H1 (cell line): ENCODE results near the gene PAAF1. TPM values are rescaled to one million over a fixed set of nuclear protein-coding genes. Genes with fewer than 3 reads are reported as not detected.

Experiments
- CTCF ChIA-PET: fragments of 300-600 bp; sonication (Branson Sonifier 250); formaldehyde crosslinking; loops from one replicate; lab custom pipeline; 2021; ENCODE audit not compliant: partially characterized antibody; lab: Charles Lee
- POLR2A ChIA-PET: fragments of 300-600 bp; sonication (Branson Sonifier 250); formaldehyde crosslinking; loops from one replicate; lab custom pipeline; 2021; ENCODE audit warnings: inconsistent platforms; ENCODE audit not compliant: partially characterized antibody; lab: Charles Lee
- DNase-seq, 2 experiments: peaks; one replicate each; pipeline versions ENCODE4 v3.0.0 to v3.0.0-alpha.2; 2010 to 2022; ENCODE audit warnings: low spot score in 2 of 2, low read depth in 1 of 2, mixed read lengths in 1 of 2
- FAIRE-seq: peaks from 2 replicates; lab custom pipeline; 2011; peaks lifted over from hg19 to GRCh38; lab: Jason Lieb, UNC
- H2AFZ ChIP-seq: 2 replicates; pipeline ENCODE4 v1.8.1; 2012; ENCODE audit warnings: low read length, inconsistent platforms
- H2AK5ac ChIP-seq: 2 replicates; pipeline ENCODE4 v1.6.1; 2013; ENCODE audit warnings: low read depth, low read length
- H2BK120ac ChIP-seq: replicated peaks from 2 replicates; pipeline ENCODE3; 2013; ENCODE audit warnings: low read depth, low read length, inconsistent platforms
- H2BK12ac ChIP-seq: 2 replicates; pipeline ENCODE4 v1.6.1; 2013; ENCODE audit warnings: low read depth, low read length
- H2BK15ac ChIP-seq: 2 replicates; pipeline ENCODE4 v1.6.1; 2013; ENCODE audit warnings: low read length
- H2BK20ac ChIP-seq: 2 replicates; pipeline ENCODE4 v1.6.1; 2013; ENCODE audit warnings: low read length
- H2BK5ac ChIP-seq: 2 replicates; pipeline ENCODE4 v1.6.1; 2013; ENCODE audit warnings: low read depth, low read length
- H3K14ac ChIP-seq: 2 replicates; pipeline ENCODE4 v1.6.1; 2013; ENCODE audit warnings: inconsistent platforms; ENCODE audit not compliant: insufficient read length
- H3K18ac ChIP-seq: 2 replicates; pipeline ENCODE4 v1.6.1; 2013; ENCODE audit warnings: low read length; ENCODE audit errors: extremely low read depth
- H3K23ac ChIP-seq: 2 replicates; pipeline ENCODE4 v1.6.1; 2013; ENCODE audit warnings: inconsistent platforms; ENCODE audit not compliant: insufficient read length
- H3K23me2 ChIP-seq: 2 replicates; pipeline ENCODE4 v1.6.1; 2013; ENCODE audit warnings: low read depth, low read length
- H3K27ac ChIP-seq: 2 replicates; pipeline ENCODE4 v1.6.1; 2011; ENCODE audit warnings: low read depth, low read length, inconsistent platforms
- H3K27me3 ChIP-seq, 4 experiments: replicated peaks in 1 of 4; 1 replicate in 1 of 4; 2 replicates in 3 of 4; pipeline versions ENCODE4 v1.6.1 to v1.8.1; 2011 to 2013; ENCODE audit warnings: low read length in 3 of 4, mild to moderate bottlenecking in 3 of 4, inconsistent platforms in 2 of 4, mixed read lengths in 2 of 4, moderate library complexity in 1 of 4; ENCODE audit not compliant: control insufficient read depth in 3 of 4, insufficient read depth in 3 of 4; ENCODE audit errors: extremely low read depth in 1 of 4
- H3K36me3 ChIP-seq, 4 experiments: 2 replicates each; pipeline versions ENCODE4 v1.6.1 to v1.8.1; 2011 to 2013; ENCODE audit warnings: mild to moderate bottlenecking in 4 of 4, low read length in 3 of 4, moderate library complexity in 2 of 4, control low read depth in 1 of 4, inconsistent platforms in 1 of 4; ENCODE audit not compliant: insufficient read depth in 4 of 4, control insufficient read depth in 2 of 4
- H3K4ac ChIP-seq: replicated peaks from 2 replicates; pipeline ENCODE3; 2013; ENCODE audit warnings: low read length, low read depth, mixed read lengths, inconsistent platforms; ENCODE audit not compliant: insufficient read length
- H3K4me1 ChIP-seq, 4 experiments: replicated peaks in 1 of 4; 1 replicate in 1 of 4; 2 replicates in 3 of 4; pipeline versions ENCODE4 v1.6.1 to v1.8.1; 2011 to 2013; ENCODE audit warnings: low read length in 3 of 4, inconsistent platforms in 2 of 4, mixed read lengths in 1 of 4; ENCODE audit not compliant: insufficient read depth in 4 of 4, control insufficient read depth in 3 of 4
- H3K4me2 ChIP-seq, 2 experiments: 2 replicates each; pipeline versions ENCODE4 v1.6.1 to v1.8.1; 2011 to 2013; ENCODE audit warnings: low read depth in 2 of 2, low read length in 2 of 2, control low read depth in 1 of 2, inconsistent platforms in 1 of 2, mild to moderate bottlenecking in 1 of 2; ENCODE audit not compliant: insufficient read depth in 1 of 2
- H3K4me3 ChIP-seq, 4 experiments: fragments of 200-600, 300-600 bp in 1 of 4; sonication (generic), shearing (Covaris generic), sonication (Bioruptor Twin) in 1 of 4; 2 replicates each; pipeline versions ENCODE4 v1.5.1 to v1.8.1; 2011 to 2016; ENCODE audit warnings: low read length in 4 of 4, low read depth in 3 of 4, control low read depth in 2 of 4, inconsistent platforms in 2 of 4, mild to moderate bottlenecking in 2 of 4, mixed read lengths in 1 of 4, moderate library complexity in 1 of 4; ENCODE audit not compliant: insufficient read depth in 2 of 4; ENCODE audit errors: extremely low read depth in 1 of 4
- H3K56ac ChIP-seq: replicated peaks from 2 replicates; pipeline ENCODE3; 2013; ENCODE audit warnings: low read depth, mild to moderate bottlenecking, mixed read lengths, low read length, inconsistent platforms; ENCODE audit not compliant: insufficient read length
- H3K79me1 ChIP-seq: 2 replicates; pipeline ENCODE4 v1.6.1; 2013; ENCODE audit warnings: low read depth, low read length, control low read depth
- H3K79me2 ChIP-seq, 2 experiments: 2 replicates each; pipeline versions ENCODE4 v1.6.1 to v1.8.1; 2012 to 2013; ENCODE audit warnings: low read length in 2 of 2, mild to moderate bottlenecking in 2 of 2, inconsistent platforms in 1 of 2; ENCODE audit not compliant: insufficient read depth in 2 of 2, control insufficient read depth in 1 of 2
- H3K9ac ChIP-seq, 4 experiments: replicated peaks in 1 of 4; 1 replicate in 1 of 4; 2 replicates in 3 of 4; pipeline versions ENCODE4 v1.6.1 to v1.8.1; 2011 to 2013; ENCODE audit warnings: low read depth in 3 of 4, low read length in 3 of 4, control low read depth in 2 of 4, mild to moderate bottlenecking in 2 of 4, moderate library complexity in 2 of 4, inconsistent platforms in 1 of 4; ENCODE audit errors: extremely low read depth in 1 of 4
- H3K9me3 ChIP-seq, 2 experiments: 2 replicates each; pipeline versions ENCODE4 v1.6.1 to v1.8.1; 2012 to 2013; ENCODE audit warnings: mild to moderate bottlenecking in 2 of 2, moderate library complexity in 2 of 2, control low read depth in 1 of 2, inconsistent platforms in 1 of 2, low read depth in 1 of 2, low read length in 1 of 2, mixed read lengths in 1 of 2; ENCODE audit not compliant: insufficient read depth in 2 of 2
- H4K20me1 ChIP-seq, 2 experiments: replicated peaks in 1 of 2; 2 replicates each; pipeline versions ENCODE3 to v1.8.1; 2011 to 2013; ENCODE audit warnings: inconsistent platforms in 2 of 2, low read length in 2 of 2, mild to moderate bottlenecking in 1 of 2; ENCODE audit not compliant: insufficient read depth in 2 of 2, control insufficient read depth in 1 of 2
- H4K5ac ChIP-seq: 2 replicates; pipeline ENCODE4 v1.6.1; 2013; ENCODE audit warnings: low read length, low read depth, mixed read lengths, inconsistent platforms; ENCODE audit not compliant: insufficient read length
- H4K8ac ChIP-seq: 2 replicates; pipeline ENCODE4 v1.8.0; 2013; ENCODE audit warnings: mild to moderate bottlenecking, moderate library complexity, low read length, inconsistent platforms; ENCODE audit not compliant: insufficient read depth; ENCODE audit errors: extremely low read depth
- H4K91ac ChIP-seq: replicated peaks from 2 replicates; pipeline ENCODE3; 2013; ENCODE audit warnings: low read length, mixed read lengths, inconsistent platforms; ENCODE audit not compliant: insufficient read length
- CBX8 ChIP-seq: fragments of 300-800, 300-1000 bp; sonication (generic); IDR thresholded peaks from 2 replicates; pipeline ENCODE4 v1.7.1; 2016; ENCODE audit warnings: low read depth, low read length, borderline replicate concordance
- CHD2 ChIP-seq: IDR thresholded peaks from 2 replicates; pipeline ENCODE4 v1.6.1; 2012; ENCODE audit warnings: low read length, improper control_type of control experiment
- WGBS, 2 experiments: shearing (Covaris generic) in 1 of 2; methylation state at CpG; one replicate each; pipeline versions ENCODE4 v1.1.6 to v1.1.7; 2013 to 2015; ENCODE audit warnings: low lambda C conversion rate in 2 of 2, mixed read lengths in 2 of 2, inconsistent platforms in 1 of 2, low coverage in 1 of 2, missing lambda C conversion rate in 1 of 2; ENCODE audit not compliant: insufficient replicate concordance in 2 of 2, insufficient coverage in 1 of 2, insufficient read length in 1 of 2; ENCODE audit errors: extremely low coverage in 1 of 2, missing lambda C conversion rate in 1 of 2; 5-methylcytosine and 5-hydroxymethylcytosine counted together
- polyA plus RNA-seq, 7 experiments: library from polyadenylated mRNA; depleted of rRNA in 3 of 7; stranded (reverse) in 5 of 7; unstranded in 2 of 7; fragments of >200 nt in 5 of 7; fragments of 200-250 nt in 2 of 7; gene quantifications; 1 replicate in 5 of 7; 2 replicates in 1 of 7; 4 replicates in 1 of 7; pipeline versions ENCODE4 v1.2.1 to v1.2.3, GENCODE V29; 2011 to 2013; ENCODE audit warnings: missing spikeins in 2 of 7, mixed read lengths in 2 of 7
- total RNA-seq: library from RNA; stranded (reverse); fragmentation: NEBNext Ultra II Directional; extraction: Animal tissue kit (Norgen Biotek cat#: 25700); gene quantifications from 2 replicates; pipeline ENCODE4 v1.2.1, GENCODE V29; 2021

PAAF1 gene
- total and polyA plus RNA-seq, 2 of the 8 experiments (the other 6 are each of a cell fraction or from before 2014, with no cell fraction given), result 24.4 to 28.8 TPM

DNA sequence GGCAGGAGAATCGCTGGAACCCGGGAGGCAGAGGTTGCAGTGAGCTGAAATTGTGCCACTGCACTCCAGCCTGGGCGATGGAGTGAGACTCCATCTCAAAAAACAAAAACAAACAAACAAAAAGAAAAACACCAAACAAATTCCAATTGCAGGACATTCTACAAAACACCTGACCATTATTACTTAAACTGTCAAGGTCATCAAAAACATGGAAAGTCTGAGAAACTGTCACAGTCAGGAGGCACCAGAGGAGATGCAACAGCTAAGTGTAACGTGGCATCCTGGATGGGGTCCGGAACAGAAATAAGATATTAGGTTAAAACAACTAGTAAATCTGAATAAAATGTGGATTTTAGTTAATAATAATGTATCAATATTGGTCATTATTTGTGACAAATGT, 73.1 kb downstream of the PAAF1 start:
- no peak overlapping the region for H4K5ac ChIP-seq
- ChIA-PET POLR2A (interaction anchor here (0.6 to 1.7 kb wide), 2 partner anchors 11 to 189 kb away, joined by 3 to 4 read pairs; partner anchors contain the start of gene RAB6A), CTCF (interaction anchor here (0.8 to 2.5 kb wide), 4 partner anchors 8 to 259 kb away, joined by 3 to 8 read pairs (median 6); no protein-coding TSS in a partner anchor)
- H4K20me1 ChIP-seq, result peaks cover 0 to 2% of the 10 kb centered on the region in 2 experiments
- no peak overlapping the region for H2BK120ac ChIP-seq
- H3K4me3 ChIP-seq, result no peak overlapping the region
- H3K9me3 ChIP-seq, result peaks cover 8% of the 10 kb centered on the region in 2 experiments; a peak in 2 of 4 replicates
- H2AFZ ChIP-seq, result no peak overlapping the region
- H2BK15ac ChIP-seq, result no peak overlapping the region
- H3K4me2 ChIP-seq, result no peak overlapping the region
- H3K79me2 ChIP-seq, result no peaks in the 10 kb centered on the region
- H2AK5ac ChIP-seq, result no peak overlapping the region
- no peak overlapping the region for H2BK20ac ChIP-seq
- WGBS, 2 experiments, result 91% methylated on average over 5 of the region's 5 CpGs; no CpG with 5 or more reads in 1 of the 2 experiments
- no peaks in the 10 kb centered on the region for H3K27me3 ChIP-seq
- no peaks in the 10 kb centered on the region; a peak in 1 of 8 replicates for H3K36me3 ChIP-seq
- no peak overlapping the region for H2BK12ac ChIP-seq
- no peak overlapping the region for H3K27ac ChIP-seq
- no peak overlapping the region for H4K91ac ChIP-seq
- TF ChIP-seq CHD2, result no peak
- no peak for TF ChIP-seq CBX8
- peaks cover 0 to 2% (median 0%) of the 10 kb centered on the region in 4 experiments; a peak in 1 of 7 replicates for H3K4me1 ChIP-seq
- no peaks in the 10 kb centered on the region for H3K79me1 ChIP-seq
- H3K18ac ChIP-seq, result no peak overlapping the region
- no peaks in the 10 kb centered on the region for H3K23me2 ChIP-seq
- H3K4ac ChIP-seq, result no peak overlapping the region
- H3K23ac ChIP-seq, result no peak overlapping the region
- H4K8ac ChIP-seq, result no peak overlapping the region
- FAIRE-seq (no peak), DNase-seq (no peak)
- H3K14ac ChIP-seq, result no peak overlapping the region
- H3K9ac ChIP-seq, result no peak overlapping the region
- no peak overlapping the region for H2BK5ac ChIP-seq
- H3K56ac ChIP-seq, result no peak overlapping the region
